Measurements from ENCODE around the gene ZNF526. TPM values are rescaled to one million over a fixed set of nuclear protein-coding genes. Genes with fewer than 3 reads are reported as not detected.

Gene ZNF526
- total and polyA plus RNA-seq, 2 experiments from 2014 or later: 4.9 to 8.6 TPM

- TF ChIP-seq CTCF (IDR thresholded peaks at IDR 0.05; ENCODE audit: poor library complexity) (no peak), EZH2phosphoT487 (IDR thresholded peaks at IDR 0.05; ENCODE audit: low read depth, severe bottlenecking, unreplicated experiment) (no peak), EZH2 (IDR thresholded peaks at IDR 0.05; ENCODE audit: borderline replicate concordance) (no peak)
- 79% methylated on average over 7 of the region's 7 CpGs for WGBS (ENCODE audit: low lambda C conversion rate, missing lambda C conversion rate)
- Histone ChIP-seq H3K4me3 (no peak overlapping the region), H3K79me2 (peaks cover 34% of the 10 kb centered on the region), H3K27ac (peak overlapping the region; percentile 45), H3K9me3 (ENCODE audit: low read depth) (no peaks in the 10 kb centered on the region), H3K27me3 (no peaks in the 10 kb centered on the region), H3K36me3 (replicated peaks; ENCODE audit: insufficient read depth, low read depth) (no peaks in the 10 kb centered on the region), H4K20me1 (ENCODE audit: insufficient read depth, poor library complexity, severe bottlenecking) (peaks cover 30% of the 10 kb centered on the region), H3K4me2 (no peak overlapping the region), H2AFZ (no peak overlapping the region), H3K4me1 (ENCODE audit: insufficient read depth) (peaks cover 18% of the 10 kb centered on the region), H3K9me2 (replicated peaks; ENCODE audit: insufficient read depth) (no peaks in the 10 kb centered on the region)
- no peak for DNase-seq (ENCODE audit: low spot score)
These were observed 27.0 kb downstream of the ZNF526 start for GRCh38 chr19:42246922-42247639.

- Histone ChIP-seq H3K36me3 (replicated peaks; ENCODE audit: insufficient read depth, low read depth) (no peaks in the 10 kb centered on the region), H3K9me2 (replicated peaks; ENCODE audit: insufficient read depth) (no peaks in the 10 kb centered on the region), H3K4me3 (no peak overlapping the region), H3K27ac (no peak overlapping the region), H3K27me3 (no peaks in the 10 kb centered on the region), H2AFZ (no peak overlapping the region), H3K4me2 (no peak overlapping the region), H3K79me2 (peaks cover 40% of the 10 kb centered on the region), H3K9me3 (ENCODE audit: low read depth) (no peaks in the 10 kb centered on the region), H3K4me1 (ENCODE audit: insufficient read depth) (peaks cover 25% of the 10 kb centered on the region), H4K20me1 (ENCODE audit: insufficient read depth, poor library complexity, severe bottlenecking) (peaks cover 37% of the 10 kb centered on the region)
- DNase-seq (ENCODE audit: low spot score): no peak
- 85% methylated on average over 2 of the region's 6 CpGs for WGBS (ENCODE audit: low lambda C conversion rate, missing lambda C conversion rate)
- no peak for TF ChIP-seq CTCF (IDR thresholded peaks at IDR 0.05; ENCODE audit: poor library complexity)
- TF ChIP-seq EZH2 (IDR thresholded peaks at IDR 0.05; ENCODE audit: borderline replicate concordance): no peak
- TF ChIP-seq EZH2phosphoT487 (IDR thresholded peaks at IDR 0.05; ENCODE audit: low read depth, severe bottlenecking, unreplicated experiment): no peak
These were observed 27.6 kb downstream of the ZNF526 start for GRCh38 chr19:42247640-42248199.

- no peaks in the 10 kb centered on the region for H3K9me2 ChIP-seq (replicated peaks; ENCODE audit: insufficient read depth)
- no peak for TF ChIP-seq EZH2 (IDR thresholded peaks at IDR 0.05; ENCODE audit: borderline replicate concordance)
- TF ChIP-seq EZH2phosphoT487 (IDR thresholded peaks at IDR 0.05; ENCODE audit: low read depth, severe bottlenecking, unreplicated experiment): no peak
- no peak for TF ChIP-seq CTCF (IDR thresholded peaks at IDR 0.05; ENCODE audit: poor library complexity)
- H2AFZ ChIP-seq: no peak overlapping the region
- H3K79me2 ChIP-seq: peaks cover 48% of the 10 kb centered on the region
- no peaks in the 10 kb centered on the region for H3K36me3 ChIP-seq (replicated peaks; ENCODE audit: insufficient read depth, low read depth)
- no peak overlapping the region for H3K27ac ChIP-seq
- no peaks in the 10 kb centered on the region for H3K27me3 ChIP-seq
- H3K4me2 ChIP-seq: no peak overlapping the region
- peaks cover 44% of the 10 kb centered on the region for H4K20me1 ChIP-seq (ENCODE audit: insufficient read depth, poor library complexity, severe bottlenecking)
- H3K4me3 ChIP-seq: no peak overlapping the region
- H3K9me3 ChIP-seq (ENCODE audit: low read depth): no peaks in the 10 kb centered on the region
- 93% methylated on average over 29 of the region's 41 CpGs for WGBS (ENCODE audit: low lambda C conversion rate, missing lambda C conversion rate)
- no peak for DNase-seq (ENCODE audit: low spot score)
- peaks cover 28% of the 10 kb centered on the region for H3K4me1 ChIP-seq (ENCODE audit: insufficient read depth)
These were observed 28.4 kb downstream of the ZNF526 start for GRCh38 chr19:42248270-42249148.

All from hepatocyte (in vitro differentiated cells).